ENCODE results near the gene GYPC. TPM values are rescaled to one million over a fixed set of nuclear protein-coding genes. Genes with fewer than 3 reads are reported as not detected.

The GYPC gene
- total RNA-seq, 4 donors from 2014 or later, result 170 to 220 (median 171) TPM

DNA sequence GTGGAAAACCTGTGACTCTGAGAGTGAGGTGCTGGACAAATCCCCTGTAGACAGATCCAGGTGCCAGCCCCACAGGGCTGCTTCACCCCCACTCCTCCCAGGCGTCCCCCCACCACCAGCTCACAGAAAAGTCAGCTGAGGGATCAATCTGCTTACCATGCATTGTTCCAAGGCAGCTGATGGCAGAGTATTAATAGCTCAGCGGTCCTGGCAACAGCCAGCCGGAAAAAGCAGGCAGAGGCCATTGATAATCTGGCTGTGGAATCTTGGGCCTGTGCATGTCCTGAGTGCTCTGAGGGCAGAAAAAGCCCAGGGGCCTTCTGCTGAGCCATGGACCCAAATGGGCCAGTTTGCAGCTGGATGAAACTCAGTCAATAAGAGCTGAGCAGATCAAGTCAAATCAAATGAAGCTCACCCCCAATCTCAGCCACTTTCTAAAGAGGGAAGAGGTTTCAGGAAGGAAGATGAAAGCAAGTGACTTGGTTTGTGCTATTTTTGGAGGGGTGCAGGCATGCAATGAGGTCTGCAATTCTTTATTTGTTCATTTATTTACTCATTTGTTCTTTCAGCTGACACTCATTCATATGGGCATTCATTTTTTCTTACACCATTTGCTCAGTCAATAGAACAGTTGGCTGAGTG is 63.4 kb downstream of the GYPC start:
- DNase-seq (ENCODE audit: low spot score) (no peak), ATAC-seq (ENCODE audit: low FRiP score) (no peak)
- TF ChIP-seq, protein P1, sequence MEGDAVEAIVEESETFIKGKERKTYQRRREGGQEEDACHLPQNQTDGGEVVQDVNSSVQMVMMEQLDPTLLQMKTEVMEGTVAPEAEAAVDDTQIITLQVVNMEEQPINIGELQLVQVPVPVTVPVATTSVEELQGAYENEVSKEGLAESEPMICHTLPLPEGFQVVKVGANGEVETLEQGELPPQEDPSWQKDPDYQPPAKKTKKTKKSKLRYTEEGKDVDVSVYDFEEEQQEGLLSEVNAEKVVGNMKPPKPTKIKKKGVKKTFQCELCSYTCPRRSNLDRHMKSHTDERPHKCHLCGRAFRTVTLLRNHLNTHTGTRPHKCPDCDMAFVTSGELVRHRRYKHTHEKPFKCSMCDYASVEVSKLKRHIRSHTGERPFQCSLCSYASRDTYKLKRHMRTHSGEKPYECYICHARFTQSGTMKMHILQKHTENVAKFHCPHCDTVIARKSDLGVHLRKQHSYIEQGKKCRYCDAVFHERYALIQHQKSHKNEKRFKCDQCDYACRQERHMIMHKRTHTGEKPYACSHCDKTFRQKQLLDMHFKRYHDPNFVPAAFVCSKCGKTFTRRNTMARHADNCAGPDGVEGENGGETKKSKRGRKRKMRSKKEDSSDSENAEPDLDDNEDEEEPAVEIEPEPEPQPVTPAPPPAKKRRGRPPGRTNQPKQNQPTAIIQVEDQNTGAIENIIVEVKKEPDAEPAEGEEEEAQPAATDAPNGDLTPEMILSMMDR (IDR thresholded peaks at IDR 0.05), result no peak

DNA sequence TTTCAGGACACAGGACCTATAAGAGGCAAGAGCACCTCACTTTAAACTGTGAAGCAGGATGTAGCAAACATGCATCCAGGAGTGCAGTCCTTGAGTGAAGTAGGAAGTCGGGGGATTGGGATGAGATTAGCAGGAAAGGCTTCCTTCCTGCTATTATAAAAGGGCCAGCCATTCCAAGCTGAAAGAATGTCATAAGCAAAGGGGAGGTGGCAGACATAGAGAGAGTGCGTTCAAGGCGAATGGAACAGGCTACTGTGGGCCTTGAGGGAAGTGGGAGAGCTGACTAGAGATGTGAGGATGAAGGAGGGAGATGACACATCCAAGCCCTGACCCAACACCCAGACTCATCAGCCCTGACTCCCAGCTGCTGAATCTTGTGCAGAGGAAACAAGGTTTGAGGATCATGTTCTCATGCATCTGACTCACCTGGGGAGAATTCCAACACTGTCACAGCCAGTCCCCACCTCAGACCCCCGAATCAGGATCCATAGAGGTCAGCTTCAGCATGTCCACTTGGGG is 63.9 kb downstream of the GYPC start:
- ATAC-seq (ENCODE audit: low FRiP score), result peak; percentile 12
- no peak for DNase-seq (ENCODE audit: low spot score)
- TF ChIP-seq, protein P1 (IDR thresholded peaks at IDR 0.05), result no peak

DNA sequence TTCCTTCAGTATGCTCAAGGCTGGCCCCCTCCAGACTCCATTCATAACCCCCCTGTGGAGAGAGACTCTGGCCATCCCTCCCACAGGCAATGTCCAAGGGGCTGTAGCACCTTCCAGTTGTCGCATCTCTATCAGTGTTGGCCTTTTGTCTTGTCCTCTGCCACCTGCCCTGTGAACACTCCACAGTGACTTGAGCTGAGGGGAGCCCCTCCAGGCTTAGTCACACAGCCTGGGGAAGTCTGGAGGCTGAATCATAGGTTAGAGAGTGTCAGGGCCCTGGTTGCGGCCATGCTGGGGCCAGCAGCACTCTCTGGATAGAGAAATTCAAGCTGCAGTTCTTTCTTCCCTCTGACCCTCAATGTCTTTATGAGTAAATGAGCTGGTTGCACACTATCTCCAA is 64.7 kb downstream of the GYPC start:
- ATAC-seq (ENCODE audit: low FRiP score) (no peak), DNase-seq (ENCODE audit: low spot score) (no peak)
- TF ChIP-seq, protein P1 (IDR thresholded peaks at IDR 0.05), result no peak

DNA sequence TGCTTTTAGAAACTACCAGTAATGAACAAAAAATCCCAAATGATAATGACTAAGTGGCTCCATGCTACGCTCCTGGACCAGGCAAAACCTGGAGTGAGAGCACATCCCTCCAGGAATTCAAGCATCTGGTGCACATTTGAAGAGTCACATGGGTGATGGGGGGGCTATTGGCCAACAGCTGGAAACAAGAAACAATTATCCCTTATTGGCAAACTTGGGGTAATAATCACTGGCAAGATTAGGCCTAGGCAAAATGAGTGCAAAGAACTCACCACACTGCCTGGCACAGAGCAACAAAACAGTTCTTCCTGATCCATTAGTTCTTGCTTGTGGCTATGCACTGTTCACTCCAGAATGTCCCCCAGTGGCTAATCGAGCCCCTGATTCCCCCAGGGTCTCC is 66.1 kb downstream of the GYPC start:
- TF ChIP-seq, protein P1 (IDR thresholded peaks at IDR 0.05), result no peak
- DNase-seq (ENCODE audit: low spot score) (no peak), ATAC-seq (ENCODE audit: low FRiP score) (no peak)

DNA sequence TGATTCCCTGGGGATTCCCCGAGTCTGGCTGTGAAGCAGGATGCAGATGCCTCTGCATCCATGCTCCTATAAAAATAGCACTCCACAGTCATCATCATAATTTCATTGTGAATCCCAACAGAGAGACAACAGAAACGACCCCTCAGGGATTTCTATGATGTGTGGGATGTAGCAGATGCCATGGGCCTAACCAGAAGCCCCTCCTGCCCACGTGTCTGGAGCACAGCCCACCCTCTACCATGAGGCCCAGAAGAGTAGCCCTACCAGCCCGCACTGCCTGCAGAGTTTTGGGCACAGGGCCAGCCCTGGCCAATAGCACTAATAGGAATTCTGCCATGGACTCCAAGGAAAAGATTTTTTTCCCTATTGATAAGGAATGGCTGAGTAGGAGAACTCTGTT is 66.6 kb downstream of the GYPC start:
- no peak for DNase-seq (ENCODE audit: low spot score)
- no peak for ATAC-seq (ENCODE audit: low FRiP score)
- TF ChIP-seq, protein P1 (IDR thresholded peaks at IDR 0.05), result no peak

DNA sequence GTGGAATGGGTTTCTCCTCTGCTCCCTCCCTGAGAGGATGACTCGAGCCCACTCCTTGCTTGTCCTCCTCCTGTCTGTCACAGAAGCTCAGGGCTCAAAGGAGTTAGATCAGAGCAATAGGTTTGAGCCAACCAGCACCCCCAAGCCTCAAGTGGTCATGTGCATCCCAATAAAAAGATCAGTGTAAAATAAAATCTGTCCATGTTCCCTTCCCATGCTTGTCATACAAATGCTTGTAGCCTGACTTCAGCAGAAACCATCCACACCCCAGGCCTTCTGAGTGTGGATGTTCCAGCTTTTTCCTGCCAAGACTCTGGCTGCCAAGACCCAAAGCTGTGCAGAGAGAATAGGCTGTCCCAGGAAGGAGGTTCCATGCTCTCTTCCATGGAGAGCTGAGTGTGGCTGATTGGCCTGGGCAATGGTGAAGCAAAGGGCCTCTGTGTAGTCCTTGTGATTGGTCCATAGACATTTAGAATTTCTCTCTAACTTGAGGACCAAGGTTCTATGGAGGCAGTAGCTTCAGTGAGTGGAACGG is 67.4 kb downstream of the GYPC start:
- TF ChIP-seq, protein P1 (IDR thresholded peaks at IDR 0.05), result no peak
- ATAC-seq (ENCODE audit: low FRiP score) (no peak), DNase-seq (ENCODE audit: low spot score) (no peak)

DNA sequence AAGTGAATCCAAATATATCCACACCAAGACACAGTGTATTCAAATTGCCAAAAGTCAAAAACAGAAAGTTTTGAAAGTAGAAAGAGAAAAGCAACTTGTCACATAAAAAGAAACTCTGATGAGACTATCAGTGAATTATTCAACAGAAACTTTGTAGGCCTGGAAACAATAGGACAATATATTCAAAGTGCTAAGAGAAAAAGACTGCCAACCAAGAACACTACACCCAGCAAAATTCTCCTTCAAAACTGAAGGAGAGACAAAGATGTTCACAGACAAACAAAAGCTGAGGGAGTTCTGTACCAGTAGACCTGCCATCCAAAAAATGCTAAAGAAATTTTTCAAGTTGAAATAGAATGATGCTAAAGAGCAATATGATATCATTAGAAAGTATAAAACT is 69.6 kb downstream of the GYPC start:
- ATAC-seq (ENCODE audit: low FRiP score) (no peak), DNase-seq (ENCODE audit: low spot score) (no peak)
- TF ChIP-seq, protein P1 (IDR thresholded peaks at IDR 0.05), result no peak
